Activated naive CD4-positive, alpha-beta T cell treated with anti-CD3 and anti-CD28 coated beads, Interleukin-2, amount 10 ng/mL, durations not matched to agents 7 days and 5 days (primary cell): ENCODE data around the gene TRMT2A.
A peak's percentile ranks its signal among the peaks of the same experiment; 100 is the strongest.

Experiments used
- CTCF ChIA-PET: fragments of 350-600 bp; sonication (Branson Sonifier 250); formaldehyde crosslinking; loops from one replicate; lab custom pipeline; 2021; ENCODE audit warnings: antibody characterized with exemption; lab: Charles Lee
- DNase-seq: peaks from one replicate; pipeline ENCODE4 v3.0.0-alpha.2; 2020
- H3K27ac Mint-ChIP-seq: one replicate; pipeline ENCODE4 v1.8.0; 2021; ENCODE audit warnings: mild to moderate bottlenecking, moderate library complexity, mixed read lengths
- H3K27me3 Mint-ChIP-seq: one replicate; pipeline ENCODE4 v1.8.0; 2021; ENCODE audit warnings: mild to moderate bottlenecking, mixed read lengths
- H3K36me3 Mint-ChIP-seq: one replicate; pipeline ENCODE4 v1.8.0; 2021; ENCODE audit warnings: mixed read lengths
- H3K4me1 Mint-ChIP-seq: one replicate; pipeline ENCODE4 v1.8.0; 2021; ENCODE audit warnings: mixed read lengths
- H3K4me3 Mint-ChIP-seq: one replicate; pipeline ENCODE4 v1.8.0; 2021; ENCODE audit warnings: mild to moderate bottlenecking, moderate library complexity, mixed read lengths
- H3K9me3 Mint-ChIP-seq: one replicate; pipeline ENCODE4 v1.8.0; 2021; ENCODE audit warnings: mixed read lengths

TRMT2A gene

DNA sequence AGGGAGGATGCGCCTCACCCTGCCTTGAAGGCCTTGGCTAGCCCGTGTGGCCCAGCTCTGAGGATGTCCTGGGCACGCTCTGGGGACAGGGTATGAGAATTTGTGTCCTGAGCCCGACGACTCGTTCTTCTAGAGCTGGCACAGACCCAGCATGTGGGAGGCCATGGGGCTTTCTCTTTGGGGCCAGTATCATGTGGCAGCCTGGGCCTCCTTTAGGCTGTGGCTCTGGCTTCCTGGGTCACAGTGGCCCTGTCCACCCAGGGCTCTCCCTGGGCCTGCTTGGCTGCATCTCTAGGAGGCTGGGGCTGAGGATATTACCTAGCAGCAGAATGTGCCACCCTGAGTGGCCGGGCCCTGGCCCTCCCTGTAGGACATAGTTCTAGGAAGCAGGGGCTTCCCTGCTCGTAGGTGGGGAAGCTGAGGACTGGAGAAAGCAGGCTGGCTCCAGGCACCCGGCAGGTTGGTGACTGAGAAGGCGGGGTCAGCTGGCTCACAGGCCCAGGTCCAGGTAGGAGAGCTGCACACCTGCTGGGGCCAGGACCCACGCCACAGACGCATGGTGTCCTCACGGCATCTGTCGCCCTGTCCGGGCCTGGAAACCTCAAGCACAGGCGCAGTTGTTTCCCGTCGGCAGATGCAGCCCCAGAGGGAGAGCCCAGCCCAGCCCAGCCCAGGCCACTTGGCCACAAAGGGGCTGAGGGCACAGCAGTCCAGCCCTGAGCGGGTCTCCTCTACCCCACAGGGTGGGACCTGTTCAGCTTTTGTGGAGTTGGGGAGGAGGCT, 27.0 kb upstream of the TRMT2A start:
- H3K4me1 Mint-ChIP-seq: no peaks in the 10 kb centered on the region
- no peaks in the 10 kb centered on the region for H3K9me3 Mint-ChIP-seq
- no peaks in the 10 kb centered on the region for H3K36me3 Mint-ChIP-seq
- DNase-seq: no peak
- CTCF ChIA-PET: interaction anchor here (1.4 kb wide), 1 partner anchor 13 kb away, joined by 3 read pairs; no protein-coding TSS in a partner anchor
- no peak overlapping the region for H3K27ac Mint-ChIP-seq
- H3K4me3 Mint-ChIP-seq: no peak overlapping the region
- H3K27me3 Mint-ChIP-seq: no peaks in the 10 kb centered on the region

DNA sequence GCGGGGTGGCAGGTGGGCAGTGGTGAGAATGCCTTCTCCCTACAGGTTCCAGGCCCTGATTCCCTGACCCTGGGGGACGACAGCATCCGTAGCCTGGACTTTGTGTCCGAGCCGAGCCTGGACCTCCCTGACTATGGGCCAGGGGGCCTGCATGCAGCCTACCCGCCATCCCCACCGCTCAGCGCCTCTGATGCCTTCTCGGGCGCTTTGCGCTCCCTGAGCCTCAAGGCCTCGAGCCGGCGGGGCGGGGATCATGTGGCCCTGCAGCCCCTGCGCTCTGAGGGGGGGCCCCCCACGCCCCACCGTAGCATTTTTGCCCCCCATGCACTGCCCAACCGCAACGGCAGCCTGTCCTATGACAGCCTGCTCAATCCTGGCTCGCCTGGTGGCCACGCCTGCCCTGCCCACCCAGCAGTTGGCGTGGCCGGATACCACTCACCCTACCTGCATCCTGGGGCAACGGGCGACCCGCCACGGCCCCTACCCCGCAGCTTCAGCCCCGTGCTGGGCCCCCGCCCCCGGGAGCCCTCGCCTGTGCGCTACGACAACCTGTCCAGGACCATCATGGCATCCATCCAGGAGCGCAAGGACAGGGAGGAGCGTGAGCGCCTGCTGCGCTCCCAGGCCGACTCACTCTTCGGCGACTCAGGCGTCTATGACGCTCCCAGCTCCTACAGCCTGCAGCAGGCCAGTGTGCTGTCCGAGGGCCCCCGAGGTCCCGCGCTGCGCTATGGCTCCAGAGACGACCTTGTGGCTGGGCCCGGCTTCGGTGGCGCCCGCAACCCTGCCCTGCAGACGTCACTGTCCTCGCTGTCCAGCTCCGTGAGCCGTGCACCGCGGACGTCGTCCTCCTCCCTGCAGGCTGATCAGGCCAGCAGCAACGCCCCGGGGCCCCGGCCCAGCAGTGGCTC, 25.9 kb upstream of the TRMT2A start:
- Mint-ChIP-seq H3K4me3 (no peak overlapping the region), H3K36me3 (no peaks in the 10 kb centered on the region), H3K4me1 (no peaks in the 10 kb centered on the region), H3K27me3 (no peaks in the 10 kb centered on the region), H3K27ac (no peak overlapping the region), H3K9me3 (no peaks in the 10 kb centered on the region)
- DNase-seq: no peak
- CTCF ChIA-PET: no interaction called here

DNA sequence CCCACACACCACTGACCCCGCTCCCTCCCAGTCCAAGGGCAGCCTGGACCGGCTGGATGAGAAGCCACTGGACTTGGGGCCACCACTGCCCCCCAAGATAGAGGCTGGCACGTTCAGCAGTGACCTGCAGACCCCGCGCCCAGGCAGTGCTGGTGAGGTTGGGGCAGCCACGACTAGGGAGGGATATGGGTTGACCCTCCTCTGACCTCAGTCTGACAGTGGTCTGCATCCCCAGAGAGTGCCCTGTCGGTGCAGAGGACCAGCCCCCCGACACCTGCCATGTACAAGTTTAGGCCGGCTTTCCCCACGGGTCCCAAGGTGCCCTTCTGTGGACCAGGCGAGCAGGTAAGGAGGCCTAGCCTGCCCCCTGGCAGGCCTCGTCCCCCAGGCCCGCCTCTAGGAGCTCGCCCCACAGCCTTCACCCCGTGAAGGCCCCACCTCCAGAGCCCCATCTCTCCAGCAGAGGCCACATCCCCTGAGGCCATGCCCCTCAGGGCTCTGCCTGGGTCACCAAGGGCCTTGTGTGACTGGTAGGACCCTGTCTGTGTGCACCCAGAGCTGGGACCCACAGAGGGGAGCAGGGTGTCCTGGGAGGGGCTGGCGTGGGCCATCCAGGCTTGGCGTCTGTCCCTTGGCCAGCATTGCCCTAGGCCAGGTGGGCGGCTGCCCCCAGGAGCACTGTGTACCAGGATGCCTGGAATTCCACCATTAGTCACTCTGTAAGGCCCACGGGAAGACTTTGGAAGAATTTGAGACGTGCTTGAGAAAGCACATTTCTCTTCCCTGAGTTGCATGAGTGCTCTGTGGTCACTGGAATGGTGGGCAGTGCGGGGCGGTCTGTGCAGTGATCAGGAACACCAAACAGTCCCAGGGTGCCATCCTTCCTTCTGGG, 24.4 kb upstream of the TRMT2A start:
- H3K27ac Mint-ChIP-seq: no peak overlapping the region
- no peak for DNase-seq
- H3K27me3 Mint-ChIP-seq: no peaks in the 10 kb centered on the region
- no peak overlapping the region for H3K4me3 Mint-ChIP-seq
- peaks cover 3% of the 10 kb centered on the region for H3K4me1 Mint-ChIP-seq
- no peaks in the 10 kb centered on the region for H3K9me3 Mint-ChIP-seq
- H3K36me3 Mint-ChIP-seq: no peaks in the 10 kb centered on the region
- CTCF ChIA-PET: no interaction called here

DNA sequence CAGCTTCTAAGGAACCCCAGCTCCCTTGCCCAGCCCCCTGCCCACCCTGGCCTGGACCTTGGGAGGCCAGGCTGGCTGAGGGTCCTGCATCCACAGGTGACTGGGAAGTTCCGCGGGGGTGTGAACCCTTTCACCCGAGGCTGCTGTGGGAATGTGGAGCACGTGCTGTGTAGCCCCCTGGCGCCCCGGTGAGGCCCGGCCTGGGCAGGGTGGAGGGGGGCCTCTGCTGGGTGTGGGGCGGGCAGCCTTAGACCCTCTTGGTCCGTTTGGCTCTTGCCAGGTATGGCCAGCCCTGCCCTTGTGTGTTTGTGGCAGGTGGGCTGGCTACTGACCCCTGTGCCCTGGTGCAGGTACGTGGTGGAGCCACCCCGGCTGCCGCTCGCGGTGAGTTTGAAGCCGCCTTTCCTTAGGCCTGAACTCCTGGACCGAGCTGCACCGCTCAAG, 23.5 kb upstream of the TRMT2A start:
- H3K27ac Mint-ChIP-seq: no peak overlapping the region
- H3K27me3 Mint-ChIP-seq: no peaks in the 10 kb centered on the region
- no peak overlapping the region for H3K4me3 Mint-ChIP-seq
- no peaks in the 10 kb centered on the region for H3K9me3 Mint-ChIP-seq
- peaks cover 5% of the 10 kb centered on the region for H3K4me1 Mint-ChIP-seq
- CTCF ChIA-PET: no interaction called here
- no peak for DNase-seq
- no peaks in the 10 kb centered on the region for H3K36me3 Mint-ChIP-seq

DNA sequence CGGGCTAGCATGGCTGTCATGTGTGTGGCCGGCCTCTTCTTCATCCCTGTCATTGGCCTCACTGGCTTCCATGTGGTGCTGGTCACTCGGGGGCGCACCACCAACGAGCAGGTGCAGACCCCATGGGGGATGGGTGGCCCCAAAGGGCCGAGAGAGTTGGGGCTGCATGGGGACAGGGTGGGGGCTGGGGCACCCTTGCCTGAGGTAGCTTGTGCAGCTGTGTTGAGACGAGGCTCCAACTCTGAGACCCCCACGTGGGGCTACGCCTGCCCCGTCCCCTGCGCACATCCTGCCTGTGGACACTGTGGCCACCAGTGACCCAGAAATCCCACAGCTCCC, 23.1 kb upstream of the TRMT2A start:
- Mint-ChIP-seq H3K9me3 (no peaks in the 10 kb centered on the region), H3K4me3 (no peak overlapping the region), H3K27me3 (no peaks in the 10 kb centered on the region), H3K4me1 (peaks cover 5% of the 10 kb centered on the region), H3K36me3 (no peaks in the 10 kb centered on the region), H3K27ac (no peak overlapping the region)
- CTCF ChIA-PET: no interaction called here
- no peak for DNase-seq

DNA sequence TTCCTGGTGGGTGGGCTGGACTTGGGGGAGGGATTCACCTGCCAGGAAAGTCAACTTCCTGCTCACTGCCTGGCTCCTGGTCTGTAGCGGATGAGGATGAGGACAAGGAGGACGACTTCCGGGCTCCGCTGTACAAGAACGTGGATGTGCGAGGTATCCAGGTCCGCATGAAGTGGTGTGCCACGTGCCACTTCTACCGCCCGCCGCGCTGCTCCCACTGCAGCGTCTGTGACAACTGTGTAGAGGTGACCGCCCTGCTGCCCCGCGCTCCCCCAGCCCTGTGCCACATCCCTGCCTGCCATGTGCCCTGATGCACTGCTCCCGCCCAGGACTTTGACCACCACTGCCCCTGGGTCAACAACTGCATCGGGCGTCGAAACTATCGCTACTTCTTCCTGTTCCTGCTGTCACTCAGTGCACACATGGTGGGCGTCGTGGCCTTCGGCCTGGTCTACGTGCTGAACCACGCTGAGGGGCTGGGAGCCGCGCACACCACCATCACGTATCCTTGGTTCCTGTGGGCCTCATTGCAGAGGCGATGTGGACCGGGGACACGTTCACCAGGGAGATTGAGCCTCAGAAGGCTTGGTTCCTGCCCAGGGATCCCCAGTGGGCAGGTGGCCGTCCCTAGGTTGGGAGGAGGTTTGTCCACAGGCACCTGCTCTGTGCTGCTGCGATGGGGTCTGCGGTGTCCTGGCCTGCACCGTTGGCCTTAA, 22.5 kb upstream of the TRMT2A start:
- CTCF ChIA-PET: no interaction called here
- no peaks in the 10 kb centered on the region for H3K9me3 Mint-ChIP-seq
- no peak overlapping the region for H3K27ac Mint-ChIP-seq
- peaks cover 6% of the 10 kb centered on the region for H3K4me1 Mint-ChIP-seq
- no peaks in the 10 kb centered on the region for H3K27me3 Mint-ChIP-seq
- DNase-seq: no peak
- no peak overlapping the region for H3K4me3 Mint-ChIP-seq
- no peaks in the 10 kb centered on the region for H3K36me3 Mint-ChIP-seq

DNA sequence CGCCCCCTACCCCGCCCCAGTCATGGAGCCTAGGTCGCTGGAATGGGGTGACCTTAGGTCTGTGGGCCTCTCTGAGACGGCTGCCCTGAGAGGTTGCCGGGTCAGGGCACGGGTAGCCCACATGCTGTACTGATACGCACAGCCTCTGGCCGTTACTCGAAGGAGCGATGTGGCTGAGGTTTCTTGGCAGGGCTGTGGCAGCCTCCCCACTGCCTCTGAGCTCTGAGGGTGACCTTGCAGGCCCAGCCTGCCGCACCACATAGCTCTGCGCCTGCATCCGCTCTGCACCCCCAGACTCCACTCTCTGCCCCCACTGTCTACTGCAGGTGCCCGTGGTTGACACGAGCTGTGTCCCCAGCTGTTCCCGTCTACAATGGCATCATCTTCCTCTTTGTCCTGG, 21.8 kb upstream of the TRMT2A start:
- Mint-ChIP-seq H3K36me3 (no peaks in the 10 kb centered on the region), H3K4me3 (no peak overlapping the region), H3K4me1 (peaks cover 9% of the 10 kb centered on the region), H3K27me3 (no peaks in the 10 kb centered on the region), H3K27ac (peak overlapping the region; percentile 54), H3K9me3 (no peaks in the 10 kb centered on the region)
- no peak for DNase-seq
- CTCF ChIA-PET: no interaction called here

DNA sequence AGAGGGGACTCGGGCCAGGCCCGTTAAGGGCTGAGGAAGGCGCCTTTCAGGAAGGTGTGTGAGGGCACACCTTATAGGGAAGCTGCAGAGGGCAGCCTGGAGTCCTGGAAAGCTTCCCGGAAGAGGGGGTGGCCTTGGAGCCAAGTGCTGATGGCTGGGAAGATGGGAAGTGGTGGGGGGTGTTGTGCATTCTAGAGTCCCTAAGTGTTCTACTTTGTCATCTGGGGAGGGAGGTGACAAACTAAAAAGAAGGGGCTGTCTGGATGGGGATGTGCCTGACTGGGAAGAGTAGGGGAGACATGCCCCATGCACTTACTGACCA, 21.4 kb upstream of the TRMT2A start:
- Mint-ChIP-seq H3K4me3 (no peak overlapping the region), H3K4me1 (peaks cover 14% of the 10 kb centered on the region), H3K9me3 (no peaks in the 10 kb centered on the region), H3K27ac (no peak overlapping the region), H3K27me3 (no peaks in the 10 kb centered on the region), H3K36me3 (no peaks in the 10 kb centered on the region)
- CTCF ChIA-PET: no interaction called here
- no peak for DNase-seq

DNA sequence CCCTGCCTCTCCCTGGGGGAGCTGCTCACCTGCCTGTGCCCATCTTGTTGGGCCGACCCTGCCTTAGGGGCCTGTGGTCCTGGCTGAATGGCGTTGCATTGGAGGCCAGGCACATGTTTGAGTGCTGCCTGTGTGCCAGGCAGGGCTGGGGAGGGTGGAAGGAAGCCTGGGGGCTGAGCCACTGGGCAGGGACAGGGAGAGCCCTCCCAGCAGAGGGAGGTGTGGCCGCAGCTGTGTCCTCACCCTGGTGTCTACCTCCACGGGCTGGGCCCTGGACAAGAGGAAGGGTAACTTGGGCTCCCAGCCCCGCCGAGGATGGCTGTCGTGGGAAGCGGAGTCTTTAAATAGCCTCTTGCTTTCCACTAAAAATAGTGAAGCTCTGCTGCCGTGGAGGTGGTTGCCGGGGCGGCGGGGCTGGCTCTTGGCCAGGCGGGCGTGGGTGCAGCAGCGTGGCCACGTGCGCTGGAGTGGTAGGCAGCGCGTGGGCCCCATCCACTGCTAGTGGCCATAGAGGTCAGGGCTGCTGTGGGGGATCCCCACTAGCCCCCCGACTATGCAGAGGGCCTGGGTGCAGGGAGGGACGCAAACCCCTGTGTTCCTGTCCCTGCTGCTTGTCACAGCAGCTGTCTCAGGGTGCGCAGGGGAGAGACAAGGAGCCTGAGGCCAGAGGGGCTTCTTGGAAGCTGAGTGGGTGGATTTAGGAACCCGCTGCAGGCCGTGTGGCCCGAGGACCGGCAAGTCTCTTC, 20.8 kb upstream of the TRMT2A start:
- CTCF ChIA-PET: no interaction called here
- DNase-seq: no peak
- Mint-ChIP-seq H3K36me3 (no peaks in the 10 kb centered on the region), H3K4me1 (peaks cover 18% of the 10 kb centered on the region), H3K27me3 (no peaks in the 10 kb centered on the region), H3K27ac (no peak overlapping the region), H3K4me3 (no peak overlapping the region), H3K9me3 (no peaks in the 10 kb centered on the region)

DNA sequence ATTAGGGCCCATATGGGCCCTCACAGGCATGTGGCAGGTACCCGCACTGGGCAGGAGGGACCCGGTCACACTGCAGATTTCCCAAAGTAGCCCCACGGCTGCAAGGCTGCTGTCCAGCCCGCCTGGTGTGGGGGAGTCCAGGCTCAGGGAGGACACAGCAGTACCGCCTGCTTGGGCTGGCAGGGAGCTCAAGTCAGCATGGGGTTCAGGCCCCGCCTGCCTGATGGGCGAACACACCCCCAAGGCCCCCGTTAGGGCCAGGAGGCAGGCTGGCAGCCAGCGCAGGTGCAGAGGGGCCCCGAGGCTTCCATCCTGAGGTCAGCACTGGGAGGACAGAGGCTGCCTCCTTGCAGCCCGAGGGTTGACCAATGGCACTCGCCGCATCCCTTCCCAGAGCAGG, 20.1 kb upstream of the TRMT2A start:
- no peaks in the 10 kb centered on the region for H3K9me3 Mint-ChIP-seq
- no peak overlapping the region for H3K4me3 Mint-ChIP-seq
- H3K4me1 Mint-ChIP-seq: peaks cover 20% of the 10 kb centered on the region
- H3K36me3 Mint-ChIP-seq: no peaks in the 10 kb centered on the region
- CTCF ChIA-PET: no interaction called here
- no peak for DNase-seq
- no peaks in the 10 kb centered on the region for H3K27me3 Mint-ChIP-seq
- H3K27ac Mint-ChIP-seq: no peak overlapping the region

DNA sequence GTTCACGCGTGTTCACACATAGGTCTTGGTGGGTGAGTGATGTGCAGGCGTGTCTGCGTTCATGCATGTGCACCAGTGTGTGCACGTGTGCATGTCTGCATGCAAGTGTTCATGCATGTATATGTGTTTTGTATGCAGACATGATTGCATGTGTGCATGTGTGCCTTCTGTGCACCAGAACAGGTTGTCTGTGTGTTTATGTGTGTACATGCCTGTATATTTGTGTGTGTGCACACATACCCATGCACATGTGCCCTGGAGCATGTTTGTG, 19.5 kb upstream of the TRMT2A start:
- CTCF ChIA-PET: no interaction called here
- DNase-seq: no peak
- peaks cover 20% of the 10 kb centered on the region for H3K4me1 Mint-ChIP-seq
- no peaks in the 10 kb centered on the region for H3K9me3 Mint-ChIP-seq
- H3K4me3 Mint-ChIP-seq: no peak overlapping the region
- H3K36me3 Mint-ChIP-seq: no peaks in the 10 kb centered on the region
- H3K27ac Mint-ChIP-seq: no peak overlapping the region
- H3K27me3 Mint-ChIP-seq: no peaks in the 10 kb centered on the region

DNA sequence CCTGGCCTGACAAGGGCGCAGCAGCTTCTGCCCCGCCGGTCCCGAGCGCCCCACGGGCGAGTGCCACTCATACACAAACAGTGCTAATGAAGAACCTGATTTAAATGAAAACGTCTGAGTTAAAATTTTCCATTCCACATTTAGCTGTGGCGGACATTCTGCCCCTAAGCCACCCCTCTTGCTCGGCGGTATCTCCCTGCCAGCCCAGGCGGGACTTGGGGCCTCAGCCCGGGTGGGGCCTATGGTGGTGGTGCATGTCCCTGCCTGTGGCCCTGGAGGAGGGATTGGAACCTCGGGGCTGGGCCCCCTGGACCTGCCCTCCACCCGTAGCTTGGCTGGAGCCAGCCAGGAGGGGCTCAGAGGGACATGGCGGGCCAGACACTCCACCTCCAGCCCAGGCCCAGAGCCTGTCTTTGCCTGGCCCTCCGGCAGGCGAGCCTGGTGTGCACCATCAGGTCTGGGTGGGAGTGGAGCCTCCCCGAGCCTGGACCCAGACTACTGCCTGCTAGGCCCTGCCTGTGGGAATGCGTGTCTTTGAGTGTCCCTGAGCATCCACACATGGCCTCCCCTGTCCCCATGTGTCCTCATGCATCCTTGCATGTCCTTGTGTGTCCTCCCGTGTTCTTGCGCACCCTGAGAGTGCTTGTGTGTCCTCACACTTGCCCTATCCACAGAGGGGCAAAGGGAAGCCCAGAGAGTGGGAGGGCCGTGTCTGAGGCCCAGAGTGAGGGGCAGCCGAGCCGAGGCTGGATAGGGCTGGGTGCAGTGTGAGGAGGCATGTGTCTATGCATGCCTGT, 19.0 kb upstream of the TRMT2A start:
- H3K4me3 Mint-ChIP-seq: no peak overlapping the region
- no peak for DNase-seq
- H3K9me3 Mint-ChIP-seq: no peaks in the 10 kb centered on the region
- no peak overlapping the region for H3K27ac Mint-ChIP-seq
- no peaks in the 10 kb centered on the region for H3K27me3 Mint-ChIP-seq
- CTCF ChIA-PET: no interaction called here
- H3K4me1 Mint-ChIP-seq: peaks cover 20% of the 10 kb centered on the region
- H3K36me3 Mint-ChIP-seq: no peaks in the 10 kb centered on the region

DNA sequence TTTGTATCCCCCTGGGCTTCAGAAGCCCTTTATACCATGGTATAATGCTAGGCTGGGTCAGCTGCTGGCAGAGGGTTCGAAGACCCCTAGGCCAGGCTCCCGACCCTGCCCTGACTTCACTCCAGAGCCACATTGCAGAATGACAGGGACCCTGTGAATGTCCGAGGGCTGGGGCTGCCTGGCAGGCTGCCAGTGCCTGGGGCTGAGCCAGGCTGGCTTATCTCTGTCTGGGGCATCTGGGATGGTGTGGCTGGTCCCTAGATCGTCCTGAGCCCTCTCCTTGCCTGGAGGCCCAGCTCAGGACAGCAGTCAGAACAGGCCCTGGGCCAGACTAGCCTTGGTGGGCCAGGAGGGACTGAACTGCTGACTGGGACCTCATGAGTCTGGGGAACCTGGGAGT, 18.2 kb upstream of the TRMT2A start:
- Mint-ChIP-seq H3K27ac (no peak overlapping the region), H3K4me1 (peaks cover 20% of the 10 kb centered on the region), H3K36me3 (no peaks in the 10 kb centered on the region), H3K9me3 (no peaks in the 10 kb centered on the region), H3K4me3 (no peak overlapping the region), H3K27me3 (no peaks in the 10 kb centered on the region)
- DNase-seq: no peak
- CTCF ChIA-PET: no interaction called here
